ENCODE measurements around the gene SEMA6A.

- TF ChIP-seq PATZ1 (CRISPR knock-in tag; IDR thresholded peaks at IDR 0.05; ENCODE audit: borderline replicate concordance), result no peak
- TF ChIP-seq POU6F1 (CRISPR knock-in tag; IDR thresholded peaks at IDR 0.05; ENCODE audit: borderline replicate concordance, low read depth), result no peak
- no peak for TF ChIP-seq ZFP3 (CRISPR knock-in tag; IDR thresholded peaks at IDR 0.05)
- TF ChIP-seq TOX (CRISPR knock-in tag; IDR thresholded peaks at IDR 0.05; ENCODE audit: borderline replicate concordance), result no peak
- TF ChIP-seq ZC3H10 (CRISPR knock-in tag; IDR thresholded peaks at IDR 0.05), result no peak
- no peak for TF ChIP-seq ZFP30 (CRISPR knock-in tag; IDR thresholded peaks at IDR 0.05)
- no peak for TF ChIP-seq CSDC2 (CRISPR knock-in tag; IDR thresholded peaks at IDR 0.05)
- TF ChIP-seq GLIS3 (CRISPR knock-in tag; IDR thresholded peaks at IDR 0.05), result no peak
Observed at GRCh38 chr5:116576053-116576713, 1.6 kb upstream of the SEMA6A start.
